GM21619 (cell line): ENCODE measurements around the gene ALDH1B1.

Source experiments
- ATAC-seq: cut with Tn5 transposase; IDR thresholded peaks from one replicate; pipeline ENCODE4 v1.9.1; 2021; ENCODE audit not compliant: unreplicated experiment

Gene ALDH1B1

DNA sequence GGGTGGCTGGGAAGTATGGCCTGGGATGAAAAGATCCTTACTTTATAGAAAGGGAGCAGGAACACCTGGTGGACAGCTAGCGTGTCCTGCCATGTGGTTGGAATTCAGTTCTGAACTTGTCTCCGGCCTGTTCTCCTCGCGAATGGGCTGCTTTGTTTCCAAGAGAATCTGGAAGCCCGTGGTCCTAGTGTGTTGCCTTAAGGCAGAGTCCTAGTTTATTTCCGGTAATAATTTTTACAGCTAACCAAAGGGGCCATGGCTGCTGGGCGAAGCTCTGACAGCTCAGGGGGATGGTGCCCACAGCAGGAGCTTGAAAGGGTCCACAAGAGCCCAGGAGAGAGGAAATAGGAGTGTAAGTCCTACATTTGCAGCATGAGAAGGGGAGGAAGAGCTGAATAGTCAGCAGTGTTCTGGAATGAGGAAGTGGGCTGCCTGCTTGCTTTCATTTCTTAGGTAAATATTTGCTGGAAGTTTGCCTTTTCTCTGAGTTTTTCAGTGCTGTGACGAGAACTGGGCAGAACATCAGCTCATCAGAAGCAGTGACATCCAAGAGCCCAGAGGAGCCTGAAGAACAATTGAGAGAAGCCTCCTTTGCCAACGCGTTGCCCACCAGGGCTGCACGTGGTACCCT lies 44.8 kb downstream of the ALDH1B1 start:
- ATAC-seq = peak; percentile 62

DNA sequence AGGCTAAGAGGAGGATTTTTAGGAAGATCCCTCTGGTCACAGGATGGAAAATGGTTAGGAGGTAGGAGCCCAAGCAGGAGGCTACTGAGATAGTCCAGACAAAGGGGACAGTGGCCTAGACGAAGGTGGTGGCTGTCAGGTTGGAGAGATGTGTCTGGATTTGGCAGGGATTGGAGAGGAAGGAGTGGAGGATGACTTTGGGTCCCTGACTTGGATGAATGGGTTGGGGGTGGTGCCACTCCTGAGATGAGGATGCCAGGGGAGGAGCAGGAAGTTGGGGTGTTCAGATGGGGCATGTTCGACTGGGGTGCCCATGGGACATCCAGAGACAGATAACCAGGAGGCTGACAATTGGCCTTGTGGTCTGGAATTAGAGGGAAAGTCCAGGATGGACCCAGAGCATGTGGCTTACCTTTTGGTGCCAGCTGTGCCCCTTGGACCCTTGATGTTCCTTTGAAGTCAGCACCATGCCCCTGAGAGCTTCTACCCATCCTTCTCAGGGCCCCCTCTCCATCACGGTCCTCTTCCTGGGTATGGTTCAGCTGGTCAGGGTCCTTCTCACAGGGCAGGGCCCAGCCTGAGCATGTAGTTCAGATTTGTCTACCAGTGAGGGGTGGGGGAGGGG lies 46.9 kb downstream of the ALDH1B1 start:
- no peak for ATAC-seq

- ATAC-seq = no peak
Measured at GRCh38 chr9:38439916-38440301, 47.4 kb downstream of the ALDH1B1 start.

GRCh38 chr9:38440516-38440915 lies 48.0 kb downstream of the ALDH1B1 start:
- no peak for ATAC-seq

DNA sequence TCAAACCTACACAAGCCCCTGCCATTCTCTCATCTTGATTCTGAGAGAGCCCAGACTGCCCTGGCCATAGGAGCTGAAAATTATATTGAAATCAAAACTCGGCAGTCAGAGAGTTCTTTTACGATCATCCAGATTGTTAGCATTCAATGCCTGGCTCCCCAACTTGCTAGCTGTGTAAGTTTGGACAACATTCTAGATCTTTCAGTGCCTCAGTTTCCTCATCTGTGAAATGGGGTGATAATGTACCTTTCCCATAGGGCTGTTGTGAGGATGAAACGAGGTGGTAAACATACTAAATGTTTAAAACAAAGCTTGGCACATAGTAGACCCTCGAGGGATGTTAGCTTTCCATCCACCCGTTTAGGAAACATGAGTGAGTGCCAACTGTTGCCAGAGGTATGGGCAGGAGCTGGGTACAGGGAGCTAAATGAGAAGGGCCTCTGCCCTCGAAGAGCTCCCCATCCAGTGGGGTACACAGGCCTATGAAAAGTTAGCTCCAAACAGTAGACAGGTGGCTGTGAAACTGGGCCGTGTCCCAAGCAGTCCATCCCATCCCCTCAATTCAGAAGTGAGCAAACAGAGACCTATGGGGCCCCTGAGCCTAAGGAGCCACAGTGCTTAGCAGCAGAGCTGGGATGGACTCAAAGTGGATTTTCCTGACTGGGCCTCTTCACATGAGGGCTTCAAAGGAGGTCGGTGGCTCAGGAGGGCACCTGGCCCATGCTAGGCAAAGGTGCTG lies 49.0 kb downstream of the ALDH1B1 start:
- ATAC-seq = no peak

DNA sequence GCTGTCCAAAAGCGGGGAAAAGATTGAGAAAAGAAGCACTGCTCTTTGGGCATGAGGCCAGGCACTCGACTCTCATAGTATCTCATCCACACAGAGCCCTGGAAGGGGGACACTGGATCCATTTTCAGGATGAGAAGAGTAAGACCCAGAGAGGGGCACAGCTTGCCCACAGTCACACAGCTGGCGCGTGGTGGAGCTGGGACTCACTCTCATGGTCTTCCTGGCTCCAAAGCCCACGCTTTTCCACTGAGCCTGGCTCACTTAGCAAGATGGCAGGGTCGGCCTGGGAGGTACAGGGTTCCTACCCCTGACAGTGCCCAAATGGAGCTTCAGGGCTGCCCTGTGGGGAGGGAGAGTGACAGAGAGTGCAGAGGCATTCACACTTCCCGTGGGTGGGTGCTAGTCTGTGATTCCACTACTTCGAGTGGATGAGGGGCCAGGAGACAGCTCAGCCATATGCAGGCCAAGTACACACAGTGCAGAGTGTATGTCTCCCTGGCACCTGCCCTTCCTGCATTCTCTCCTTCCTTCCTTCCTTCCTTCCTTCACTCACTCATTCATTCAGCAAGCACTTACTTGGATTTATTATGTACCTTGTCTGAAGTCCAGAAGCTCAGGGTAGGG lies 50.1 kb downstream of the ALDH1B1 start:
- ATAC-seq = no peak

- ATAC-seq = no peak
Measured at GRCh38 chr9:38443181-38443580, 50.7 kb downstream of the ALDH1B1 start.

DNA sequence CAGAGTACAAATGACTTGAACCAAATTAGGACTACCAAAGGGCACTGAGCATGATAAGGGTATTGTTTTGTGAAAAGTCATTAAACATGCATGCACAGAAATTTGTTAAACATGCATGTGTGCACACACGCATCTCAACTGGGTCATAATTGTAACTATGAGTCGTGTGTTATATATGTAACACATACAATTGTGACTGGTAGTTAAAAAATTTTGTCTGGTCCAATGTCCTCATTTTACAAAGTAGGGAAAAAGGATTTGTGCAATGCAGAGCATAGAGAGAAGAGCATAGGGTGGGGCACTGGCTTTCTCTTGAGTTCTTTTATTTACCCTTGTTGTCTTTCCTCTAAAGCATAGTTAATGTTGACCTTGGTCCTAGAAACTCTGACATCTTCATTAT lies 51.1 kb downstream of the ALDH1B1 start:
- no peak for ATAC-seq

GRCh38 chr9:38445154-38446043 lies 52.9 kb downstream of the ALDH1B1 start:
- ATAC-seq = peak; percentile 94

DNA sequence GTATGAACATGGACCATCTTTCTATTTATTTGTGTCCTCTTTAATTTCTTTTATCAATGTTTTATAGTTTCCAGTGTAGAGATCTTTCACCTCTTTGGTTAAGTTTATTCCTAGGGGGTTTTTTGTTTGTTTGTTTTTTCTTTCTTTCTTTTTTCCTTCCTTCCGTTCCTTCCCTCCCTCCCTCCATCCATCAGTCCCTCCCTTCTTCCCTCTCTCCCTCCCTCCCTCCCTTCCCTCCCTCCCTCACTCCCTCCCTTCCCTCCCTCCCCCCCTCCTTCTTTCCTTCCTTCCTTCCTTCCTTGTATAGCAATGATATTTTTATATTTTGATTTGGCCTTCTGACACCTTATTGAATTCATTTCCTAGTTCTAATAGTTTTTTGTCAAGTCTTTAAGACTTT lies 55.2 kb downstream of the ALDH1B1 start:
- ATAC-seq = no peak
